ENCODE results near the gene ZNF638.

ZNF638 gene

GRCh38 chr2:71362447-71362846 lies 30.9 kb downstream of the ZNF638 start:
- no peak overlapping the region for H3K4me3 ChIP-seq (ENCODE audit: low read depth, low read length)
- no peak for DNase-seq (ENCODE audit: low read depth)
- no peak for TF ChIP-seq CTCF (IDR thresholded peaks at IDR 0.05; ENCODE audit: insufficient read depth, low read depth, low read length, missing control alignments)

GRCh38 chr2:71370015-71370414 lies 38.4 kb downstream of the ZNF638 start:
- no peak for DNase-seq (ENCODE audit: low read depth)
- H3K4me3 ChIP-seq (ENCODE audit: low read depth, low read length) = no peak overlapping the region
- TF ChIP-seq CTCF (IDR thresholded peaks at IDR 0.05; ENCODE audit: insufficient read depth, low read depth, low read length, missing control alignments) = no peak

- no peak overlapping the region for H3K4me3 ChIP-seq (ENCODE audit: low read depth, low read length)
- no peak for TF ChIP-seq CTCF (IDR thresholded peaks at IDR 0.05; ENCODE audit: insufficient read depth, low read depth, low read length, missing control alignments)
- DNase-seq (ENCODE audit: low read depth) = no peak
These were observed 40.5 kb downstream of the ZNF638 start for GRCh38 chr2:71372042-71372441.

GRCh38 chr2:71379086-71379485 lies 47.5 kb downstream of the ZNF638 start:
- DNase-seq (ENCODE audit: low read depth) = peak; percentile 12
- no peak for TF ChIP-seq CTCF (IDR thresholded peaks at IDR 0.05; ENCODE audit: insufficient read depth, low read depth, low read length, missing control alignments)
- no peak overlapping the region for H3K4me3 ChIP-seq (ENCODE audit: low read depth, low read length)

GRCh38 chr2:71380665-71381064 lies 49.1 kb downstream of the ZNF638 start:
- no peak for DNase-seq (ENCODE audit: low read depth)
- no peak for TF ChIP-seq CTCF (IDR thresholded peaks at IDR 0.05; ENCODE audit: insufficient read depth, low read depth, low read length, missing control alignments)
- H3K4me3 ChIP-seq (ENCODE audit: low read depth, low read length) = no peak overlapping the region

GRCh38 chr2:71385012-71385411 lies 53.4 kb downstream of the ZNF638 start:
- TF ChIP-seq CTCF (IDR thresholded peaks at IDR 0.05; ENCODE audit: insufficient read depth, low read depth, low read length, missing control alignments) = no peak
- DNase-seq (ENCODE audit: low read depth) = no peak
- H3K4me3 ChIP-seq (ENCODE audit: low read depth, low read length) = no peak overlapping the region

GRCh38 chr2:71388214-71388613 lies 56.6 kb downstream of the ZNF638 start:
- no peak overlapping the region for H3K4me3 ChIP-seq (ENCODE audit: low read depth, low read length)
- no peak for TF ChIP-seq CTCF (IDR thresholded peaks at IDR 0.05; ENCODE audit: insufficient read depth, low read depth, low read length, missing control alignments)
- DNase-seq (ENCODE audit: low read depth) = no peak

All from GM12865 (cell line).